Mesenchymal stem cell (in vitro differentiated cells and primary cell): ENCODE data around the gene KLF11.

Experiments used
- DNase-seq: peaks from one replicate; pipeline ENCODE4 v3.0.0-alpha.2; 2013
- H2AFZ ChIP-seq: one replicate; pipeline ENCODE4 v1.6.1; 2013; ENCODE audit warnings: low read depth, mild to moderate bottlenecking, control low read depth, inconsistent platforms, low read length, moderate library complexity
- H2AK5ac ChIP-seq: 2 replicates; pipeline ENCODE4 v1.6.1; 2013; ENCODE audit warnings: low read length, moderate library complexity, mild to moderate bottlenecking, inconsistent platforms; ENCODE audit not compliant: severe bottlenecking
- H2BK120ac ChIP-seq: one replicate; pipeline ENCODE4 v1.6.1; 2013; ENCODE audit warnings: low read depth, mild to moderate bottlenecking, inconsistent platforms, low read length, moderate library complexity
- H2BK12ac ChIP-seq, 2 experiments: one replicate each; pipeline ENCODE4 v1.6.1; 2013; ENCODE audit warnings: inconsistent platforms in 2 of 2, low read length in 2 of 2, mild to moderate bottlenecking in 2 of 2, moderate library complexity in 2 of 2, control low read depth in 1 of 2
- H2BK15ac ChIP-seq: one replicate; pipeline ENCODE4 v1.6.1; 2013; ENCODE audit warnings: mild to moderate bottlenecking, low read depth, inconsistent platforms; ENCODE audit not compliant: poor library complexity, severe bottlenecking
- H2BK5ac ChIP-seq: 2 replicates; pipeline ENCODE4 v1.6.1; 2013; ENCODE audit warnings: low read depth, mild to moderate bottlenecking, low read length, control low read depth, inconsistent platforms; ENCODE audit not compliant: poor library complexity, severe bottlenecking
- H3K14ac ChIP-seq, 2 experiments: one replicate each; pipeline ENCODE4 v1.6.1; 2013; ENCODE audit warnings: inconsistent platforms in 2 of 2, low read length in 2 of 2, control low read depth in 1 of 2, mild to moderate bottlenecking in 1 of 2, moderate library complexity in 1 of 2
- H3K18ac ChIP-seq, 2 experiments: one replicate each; pipeline ENCODE4 v1.6.1; 2013; ENCODE audit warnings: inconsistent platforms in 2 of 2, low read length in 2 of 2, control low read depth in 1 of 2, low read depth in 1 of 2, mild to moderate bottlenecking in 1 of 2
- H3K23ac ChIP-seq, 2 experiments: one replicate each; pipeline ENCODE4 v1.6.1; 2013; ENCODE audit warnings: inconsistent platforms in 2 of 2, low read length in 2 of 2, mild to moderate bottlenecking in 2 of 2, moderate library complexity in 2 of 2, control low read depth in 1 of 2
- H3K27ac ChIP-seq: 2 replicates; pipeline ENCODE4 v1.5.1; 2013; ENCODE audit warnings: mild to moderate bottlenecking, moderate library complexity, low read length, control low read depth, inconsistent platforms; ENCODE audit not compliant: poor library complexity, severe bottlenecking
- H3K27me3 ChIP-seq, 2 experiments: 2 replicates each; pipeline versions ENCODE4 v1.6.1 to v1.7.0; 2013; ENCODE audit warnings: low read length in 2 of 2, mild to moderate bottlenecking in 2 of 2, moderate library complexity in 2 of 2, control low read depth in 1 of 2, inconsistent platforms in 1 of 2; ENCODE audit not compliant: control insufficient read depth in 1 of 2, insufficient read depth in 1 of 2
- H3K36me3 ChIP-seq, 2 experiments: 2 replicates each; pipeline versions ENCODE4 v1.6.1 to v1.7.0; 2013; ENCODE audit warnings: low read length in 2 of 2, control low read depth in 1 of 2, inconsistent platforms in 1 of 2, low read depth in 1 of 2, mild to moderate bottlenecking in 1 of 2; ENCODE audit not compliant: insufficient read depth in 2 of 2, control insufficient read depth in 1 of 2
- H3K4ac ChIP-seq, 2 experiments: one replicate each; pipeline ENCODE4 v1.6.1; 2013; ENCODE audit warnings: inconsistent platforms in 2 of 2, low read length in 2 of 2, mild to moderate bottlenecking in 2 of 2, moderate library complexity in 2 of 2, control low read depth in 1 of 2, low read depth in 1 of 2
- H3K4me1 ChIP-seq: 2 replicates; pipeline ENCODE4 v1.6.1; 2013; ENCODE audit warnings: low read depth, low read length, control low read depth; ENCODE audit not compliant: control insufficient read depth, insufficient read depth
- H3K4me2 ChIP-seq: 2 replicates; pipeline ENCODE4 v1.6.1; 2013; ENCODE audit warnings: low read length, mild to moderate bottlenecking, inconsistent platforms; ENCODE audit not compliant: poor library complexity, severe bottlenecking
- H3K4me3 ChIP-seq, 2 experiments: 2 replicates each; pipeline versions ENCODE4 v1.5.1 to v1.7.0; 2013; ENCODE audit warnings: low read length in 2 of 2, mild to moderate bottlenecking in 2 of 2, control low read depth in 1 of 2, low read depth in 1 of 2; ENCODE audit not compliant: insufficient read depth in 1 of 2
- H3K79me1 ChIP-seq: replicated peaks from 2 replicates; pipeline ENCODE4 v1.6.1; 2013; ENCODE audit warnings: mild to moderate bottlenecking, control low read depth, low read length, inconsistent platforms; ENCODE audit not compliant: poor library complexity, severe bottlenecking
- H3K9ac ChIP-seq: 2 replicates; pipeline ENCODE4 v1.7.0; 2013; ENCODE audit warnings: mild to moderate bottlenecking, low read length, moderate library complexity
- H3K9me3 ChIP-seq: 2 replicates; pipeline ENCODE4 v1.7.0; 2013; ENCODE audit warnings: mild to moderate bottlenecking, low read length; ENCODE audit not compliant: control insufficient read depth
- H4K8ac ChIP-seq: one replicate; pipeline ENCODE4 v1.6.1; 2013; ENCODE audit warnings: inconsistent platforms, mild to moderate bottlenecking, low read length, moderate library complexity
- H4K91ac ChIP-seq: one replicate; pipeline ENCODE4 v1.6.1; 2013; ENCODE audit warnings: mild to moderate bottlenecking, low read length, inconsistent platforms
- WGBS: methylation state at CpG from one replicate; pipeline ENCODE4 v1.1.7; 2013; ENCODE audit warnings: mixed read lengths; 5-methylcytosine and 5-hydroxymethylcytosine counted together

KLF11 gene

GRCh38 chr2:10079266-10079869, 36.0 kb downstream of the KLF11 start:
- DNase-seq, result peak; percentile 26
- peak overlapping the region in 1 of 2 experiments; percentile 36 for H3K23ac ChIP-seq
- no peaks in the 10 kb centered on the region for H3K9me3 ChIP-seq
- H3K4me1 ChIP-seq, result peaks cover 21% of the 10 kb centered on the region
- H3K36me3 ChIP-seq, result peaks cover 0 to 11% of the 10 kb centered on the region in 2 experiments
- H3K14ac ChIP-seq, result no peak overlapping the region
- peak overlapping the region; percentile 77 for H3K27ac ChIP-seq
- no peak overlapping the region for H3K4ac ChIP-seq
- H3K4me3 ChIP-seq, result peak overlapping the region; percentile 72 to 76
- peak overlapping the region; percentile 91 for H2BK5ac ChIP-seq
- peaks cover 9 to 81% of the 10 kb centered on the region in 2 experiments for H3K27me3 ChIP-seq
- no peak overlapping the region for H4K8ac ChIP-seq
- H3K79me1 ChIP-seq, result peaks cover 4% of the 10 kb centered on the region
- WGBS, result 3% methylated on average over 26 of the region's 53 CpGs
- H4K91ac ChIP-seq, result no peak overlapping the region
- H2BK120ac ChIP-seq, result no peak overlapping the region
- no peak overlapping the region for H3K18ac ChIP-seq
- H2BK15ac ChIP-seq, result peak overlapping the region; percentile 12
- peak overlapping the region; percentile 10 for H2AFZ ChIP-seq
- peak overlapping the region; percentile 73 for H3K9ac ChIP-seq
- H3K4me2 ChIP-seq, result peak overlapping the region; percentile 70
- H2AK5ac ChIP-seq, result no peak overlapping the region
- no peak overlapping the region for H2BK12ac ChIP-seq

GRCh38 chr2:10079870-10080535, 36.7 kb downstream of the KLF11 start, which contains the start of gene CYS1:
TSS of gene CYS1 (minus strand) at chr2:10080411. CDS start at chr2:10080223, 188 bp downstream.
- Histone ChIP-seq H3K14ac (no peak within 1 kb of the TSS), H2BK5ac (peak within 1 kb of the TSS; percentile 91), H3K27ac (peak within 1 kb of the TSS; percentile 91), H2BK15ac (peak within 1 kb of the TSS; percentile 12), H2AK5ac (no peak within 1 kb of the TSS), H2BK120ac (peak within 1 kb of the TSS; percentile 36), H3K27me3 (peaks cover 9 to 79% of the 10 kb centered on the region in 2 experiments), H2AFZ (peak within 1 kb of the TSS; percentile 10), H4K8ac (peak within 1 kb of the TSS; percentile 20), H3K23ac (peak within 1 kb of the TSS in 1 of 2 experiments; percentile 73), H3K18ac (no peak within 1 kb of the TSS), H3K9me3 (no peaks in the 10 kb centered on the region), H3K4ac (no peak within 1 kb of the TSS), H3K9ac (peak within 1 kb of the TSS; percentile 73), H3K36me3 (peaks cover 0 to 10% of the 10 kb centered on the region in 2 experiments), H4K91ac (no peak within 1 kb of the TSS), H3K4me2 (peak within 1 kb of the TSS; percentile 79), H3K79me1 (peaks cover 4% of the 10 kb centered on the region), H2BK12ac (no peak within 1 kb of the TSS), H3K4me1 (peaks cover 26% of the 10 kb centered on the region), H3K4me3 (peak within 1 kb of the TSS; percentile 72 to 76)
- WGBS, result 0% methylated on average over 32 of the region's 98 CpGs
- no peak for DNase-seq

- peak overlapping the region in 1 of 2 experiments; percentile 72 for H3K4me3 ChIP-seq
- H3K27me3 ChIP-seq, result peaks cover 9 to 79% of the 10 kb centered on the region in 2 experiments
Observed at GRCh38 chr2:10080536-10081304, 37.4 kb downstream of the KLF11 start.

More at GRCh38 chr2:10080536-10081304, 37.4 kb downstream of the KLF11 start:
- H2BK15ac ChIP-seq, result no peak overlapping the region
- H3K4ac ChIP-seq, result no peak overlapping the region
- no peak overlapping the region for H3K9ac ChIP-seq
- H4K8ac ChIP-seq, result peak overlapping the region; percentile 20
- no peak overlapping the region for H4K91ac ChIP-seq
- H2BK120ac ChIP-seq, result no peak overlapping the region
- no peak overlapping the region for H3K14ac ChIP-seq
- H3K4me1 ChIP-seq, result peaks cover 29% of the 10 kb centered on the region
- no peak overlapping the region for H3K18ac ChIP-seq
- no peak for DNase-seq
- peak overlapping the region; percentile 91 for H3K27ac ChIP-seq
- 2% methylated on average over 11 of the region's 45 CpGs for WGBS
- H2AK5ac ChIP-seq, result no peak overlapping the region
- H3K9me3 ChIP-seq, result no peaks in the 10 kb centered on the region
- no peak overlapping the region for H2AFZ ChIP-seq
- H3K4me2 ChIP-seq, result peak overlapping the region; percentile 79
- peaks cover 0 to 5% of the 10 kb centered on the region in 2 experiments for H3K36me3 ChIP-seq
- H2BK5ac ChIP-seq, result peak overlapping the region; percentile 90
- H2BK12ac ChIP-seq, result no peak overlapping the region
- peak overlapping the region in 1 of 2 experiments; percentile 73 for H3K23ac ChIP-seq
- peaks cover 2% of the 10 kb centered on the region for H3K79me1 ChIP-seq
